ENCODE results near the gene ITGB7.
"Not testable (repeated sequence)": the region's sequence is repeated elsewhere in the genome, so short reads cannot be mapped to it uniquely, and the experiment has no call there.

ITGB7 gene

DNA sequence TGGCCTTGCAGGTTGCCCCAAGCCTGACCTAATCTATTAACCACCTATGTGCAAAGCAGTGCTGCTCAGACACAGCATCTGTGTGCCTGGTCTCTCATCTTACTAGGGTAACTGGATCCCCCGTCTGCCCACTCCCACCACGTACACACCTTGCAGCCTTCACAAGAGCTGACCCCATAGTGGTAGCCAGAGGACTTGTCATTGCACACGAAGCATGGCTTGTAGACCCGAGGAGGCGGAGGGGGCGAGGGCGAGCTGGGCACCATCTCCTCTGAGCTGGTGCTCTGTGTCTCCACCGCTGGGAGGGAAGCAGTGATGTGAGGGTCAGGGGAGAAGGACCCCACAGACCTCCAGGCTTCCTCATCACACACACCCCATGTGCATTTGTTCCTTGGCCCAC, 8.4 kb upstream of the ITGB7 start:
- DNase-seq = no peak

DNA sequence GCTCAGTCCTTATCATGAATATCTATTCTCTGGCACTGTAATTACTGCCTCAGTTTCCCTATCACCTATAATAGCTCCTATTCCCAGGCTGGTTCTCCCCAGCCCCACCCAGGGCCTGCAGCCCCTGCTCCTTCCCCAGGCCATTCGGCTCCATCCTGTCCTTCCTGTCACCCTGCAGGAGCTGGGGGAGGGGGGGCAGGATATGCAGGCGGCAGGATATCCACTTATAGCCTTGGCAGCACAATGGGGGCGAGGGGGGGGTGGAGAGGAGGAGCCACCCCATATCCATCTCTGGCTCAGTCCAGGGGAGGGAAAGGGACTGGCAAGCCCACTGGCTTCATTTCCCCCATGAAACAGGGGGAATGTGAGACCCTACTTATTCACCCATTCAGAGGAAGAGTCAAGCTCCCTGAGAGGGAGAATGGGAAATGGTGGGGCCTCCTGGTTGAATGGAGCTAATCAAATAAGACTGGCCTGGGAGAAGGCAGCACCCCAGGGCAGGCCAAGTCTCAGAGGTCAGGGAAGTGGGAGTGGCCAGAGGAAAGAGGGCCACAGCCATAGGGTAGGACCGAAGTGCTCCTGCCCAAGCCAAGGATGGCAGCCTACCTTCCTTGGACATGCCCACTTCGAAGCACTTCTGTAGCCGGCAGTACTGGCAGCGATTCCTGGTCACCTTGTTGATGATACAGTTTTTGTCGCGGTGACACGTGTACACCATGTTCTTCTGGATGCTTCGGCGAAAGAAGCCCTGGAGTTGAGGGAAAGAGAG, 7.8 kb upstream of the ITGB7 start:
- no peak for DNase-seq

DNA sequence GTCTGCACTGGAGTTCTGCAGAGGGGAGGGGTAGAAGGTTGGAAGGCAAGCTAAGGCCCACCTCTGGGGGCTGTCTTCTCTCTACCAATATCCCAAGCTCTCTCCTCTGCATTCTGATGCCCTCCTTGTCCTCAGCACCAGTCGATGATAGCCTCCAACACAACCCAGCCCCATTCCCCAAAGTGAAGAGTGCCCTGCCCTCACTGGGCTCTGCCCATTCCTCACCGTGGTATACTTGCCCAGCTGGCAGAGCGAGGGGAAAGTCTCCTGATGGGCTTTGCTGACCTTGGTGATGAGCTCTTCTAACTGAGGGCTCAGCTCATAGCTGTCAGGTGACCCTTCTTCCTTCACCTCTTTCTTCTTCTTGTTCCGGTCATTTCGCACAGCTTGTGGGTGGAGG, 7.2 kb upstream of the ITGB7 start:
- DNase-seq = no peak

DNA sequence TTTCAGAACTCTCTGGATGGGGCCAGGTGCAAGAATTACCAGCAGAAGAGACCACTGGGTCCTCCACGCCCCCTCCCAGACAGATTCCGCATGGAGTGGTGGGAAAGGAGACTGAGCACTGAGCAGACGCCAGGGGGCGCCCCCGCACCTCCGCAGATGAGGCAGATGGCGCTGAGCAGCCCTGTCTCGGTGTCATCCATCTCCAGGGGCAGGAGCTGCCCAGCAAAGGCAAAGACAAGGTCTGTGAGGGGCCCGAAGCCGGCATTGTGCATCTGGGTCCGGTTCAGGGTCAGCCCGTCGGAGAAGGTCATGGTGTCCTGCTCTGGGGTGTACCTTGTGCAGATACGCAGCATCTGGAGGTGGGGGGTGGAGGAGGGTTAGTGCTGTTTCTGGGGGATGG, 6.3 kb upstream of the ITGB7 start:
- DNase-seq = peak; percentile 59 to 61

DNA sequence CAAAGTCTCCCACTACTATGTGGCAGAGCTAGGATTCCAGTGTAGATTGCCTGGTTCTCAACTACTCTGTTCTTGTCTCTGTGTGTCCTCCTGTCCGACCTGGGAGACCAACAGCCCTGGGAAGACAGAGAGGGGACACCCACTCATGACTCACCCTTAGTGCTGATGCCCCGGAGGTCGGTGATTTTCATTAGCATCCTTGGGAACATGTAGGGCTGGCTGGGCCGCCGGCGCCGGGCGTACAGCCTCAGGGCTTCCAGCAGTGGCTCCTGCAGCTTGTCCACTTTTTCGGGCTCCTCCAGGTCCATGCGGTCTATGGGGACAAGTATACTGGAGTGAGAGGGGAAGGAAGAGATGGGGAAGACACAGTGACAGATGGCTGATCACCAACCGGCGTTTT, 5.9 kb upstream of the ITGB7 start:
- no peak for DNase-seq

DNA sequence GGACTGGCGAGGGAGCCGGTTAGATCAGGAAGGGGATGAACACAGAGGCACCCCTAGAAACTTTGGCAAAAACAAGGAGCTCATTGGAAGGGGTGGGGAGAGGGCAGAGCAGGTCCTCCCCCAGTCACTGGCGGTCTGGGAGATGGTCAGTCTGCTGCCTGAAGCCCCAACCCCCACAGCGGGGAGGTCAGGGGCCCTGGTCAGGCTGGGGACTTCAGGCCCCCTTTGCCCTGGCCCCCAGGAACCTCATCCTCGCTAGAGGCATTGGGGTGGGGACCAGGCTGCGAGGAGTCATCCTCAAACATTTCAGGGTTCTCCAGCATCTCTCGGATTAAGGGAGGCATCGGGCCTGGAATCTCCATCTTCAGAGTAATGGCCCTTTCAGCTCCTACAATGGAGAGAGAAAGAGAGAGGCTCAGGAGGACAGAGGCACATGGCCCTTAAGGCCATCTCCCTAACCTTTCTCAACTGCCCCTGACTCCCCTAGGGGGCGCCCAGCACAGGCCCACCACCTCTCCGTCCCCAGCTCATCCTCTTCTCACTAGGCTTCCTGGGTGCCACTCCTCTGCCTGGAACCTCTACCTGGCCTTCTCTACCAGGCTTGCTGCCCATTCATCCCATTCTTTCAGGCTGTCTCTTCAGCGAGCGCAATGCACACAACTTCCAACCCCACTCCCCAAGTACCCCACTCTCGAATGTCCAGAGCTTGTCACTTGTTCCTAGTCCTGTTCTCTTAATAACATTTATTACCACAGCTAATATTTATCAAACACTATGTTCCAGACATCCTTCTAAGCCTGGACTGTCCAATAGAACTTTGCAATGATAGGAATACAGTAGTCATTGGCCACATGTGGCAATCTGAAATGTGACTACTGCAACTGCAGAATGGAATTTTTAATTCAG, 4.7 kb upstream of the ITGB7 start:
- DNase-seq = no peak

DNA sequence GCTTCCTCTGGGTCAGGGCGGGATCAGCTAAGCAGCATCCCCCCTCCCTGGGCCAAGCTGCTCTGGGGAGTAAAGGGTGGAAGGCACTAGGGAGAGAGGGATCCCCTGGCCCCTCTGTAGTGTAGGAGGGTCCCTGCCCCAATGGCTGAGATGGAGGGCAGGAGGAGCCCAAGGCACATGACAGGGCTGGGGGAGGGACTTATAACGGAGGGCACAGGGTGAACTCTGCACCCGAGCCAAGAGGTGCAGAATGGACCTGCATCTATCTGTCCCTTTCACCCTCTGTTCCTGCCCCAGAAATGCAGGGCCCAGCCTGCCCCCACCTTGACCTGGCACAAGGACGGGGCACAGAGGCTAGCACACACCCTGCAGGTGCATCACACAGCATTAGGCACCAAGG, 3.8 kb upstream of the ITGB7 start:
- no peak for DNase-seq

DNA sequence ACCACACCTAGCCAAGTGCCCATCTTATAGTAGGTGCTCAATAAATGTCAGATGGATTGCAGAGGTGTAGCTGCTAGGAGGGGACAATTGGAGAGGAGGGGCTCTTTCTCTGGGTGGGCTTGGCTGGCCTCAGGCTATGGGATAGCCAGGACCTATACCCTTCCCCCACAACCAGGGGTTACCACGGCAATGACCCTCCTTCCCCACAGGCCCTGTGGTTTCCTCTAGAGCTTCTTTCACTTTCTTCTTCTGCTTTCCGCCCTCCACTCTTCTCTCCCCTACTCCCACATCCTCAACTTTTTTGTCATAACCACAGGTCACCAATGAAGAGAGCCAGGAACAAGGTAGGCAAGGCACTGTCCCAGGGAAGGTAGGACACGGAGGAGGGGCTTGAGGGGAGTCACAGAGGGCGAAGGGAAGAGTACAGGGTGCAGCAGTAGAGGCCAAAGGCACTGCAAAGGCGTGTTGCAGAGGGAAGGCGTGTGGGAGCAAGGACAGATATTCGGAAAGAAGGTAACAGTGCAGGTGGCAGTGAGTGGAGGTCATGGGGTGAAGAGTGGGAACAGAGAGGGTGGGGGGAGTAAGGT, 1.9 kb upstream of the ITGB7 start:
- DNase-seq = no peak

DNA sequence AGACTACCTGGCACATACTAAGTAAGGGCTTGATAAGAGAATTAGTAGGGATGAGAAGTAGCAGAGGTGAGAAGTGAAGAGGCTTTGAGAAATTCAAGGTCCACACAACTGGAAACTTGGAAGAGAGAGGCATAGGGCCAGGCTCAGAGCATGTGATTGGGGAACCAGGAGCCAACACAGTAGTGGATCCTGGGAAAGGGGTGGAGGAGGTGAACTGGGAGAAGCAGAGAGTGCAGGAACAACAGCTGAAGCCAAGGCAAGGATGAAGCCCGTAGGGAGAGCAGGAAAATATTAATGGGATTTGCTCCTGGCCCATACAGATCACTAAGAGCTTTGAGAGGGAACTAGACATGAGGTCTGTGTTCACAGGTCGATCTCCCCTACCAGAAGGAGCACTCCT, 1.4 kb upstream of the ITGB7 start:
- DNase-seq = no peak

DNA sequence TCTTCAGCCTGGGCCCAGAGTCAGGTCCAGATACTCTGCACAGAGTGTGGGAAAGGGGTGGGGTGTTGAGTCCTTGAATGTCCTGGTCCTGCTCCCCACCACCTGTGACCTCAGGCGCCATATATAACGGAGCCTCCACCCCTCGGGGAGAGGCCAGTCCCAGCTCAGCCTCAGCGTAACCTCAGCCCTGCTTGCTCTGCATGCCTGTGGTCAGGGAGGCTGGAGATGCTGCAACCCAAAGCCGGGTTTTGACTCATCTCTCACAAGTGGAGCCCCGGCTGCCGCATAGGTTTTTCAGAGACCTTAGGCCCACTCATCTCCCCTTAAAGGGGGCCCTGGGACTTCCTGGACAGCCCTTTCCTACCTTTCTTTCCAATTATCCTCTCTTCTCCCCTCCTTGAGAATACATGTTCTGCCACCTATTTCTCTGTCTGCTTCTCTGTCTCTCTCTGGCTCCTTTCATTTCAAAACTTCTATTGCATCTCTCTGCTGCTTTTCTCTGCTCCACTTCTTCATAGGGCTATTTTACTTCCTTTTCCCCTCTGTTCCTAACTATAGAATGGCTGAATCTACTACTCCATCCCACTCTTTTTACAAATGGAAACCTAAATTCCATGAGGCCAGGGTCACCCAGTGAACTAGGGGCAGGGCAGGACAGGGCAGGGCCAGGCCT, 1.2 kb downstream of the ITGB7 start:
- DNase-seq = no peak

DNA sequence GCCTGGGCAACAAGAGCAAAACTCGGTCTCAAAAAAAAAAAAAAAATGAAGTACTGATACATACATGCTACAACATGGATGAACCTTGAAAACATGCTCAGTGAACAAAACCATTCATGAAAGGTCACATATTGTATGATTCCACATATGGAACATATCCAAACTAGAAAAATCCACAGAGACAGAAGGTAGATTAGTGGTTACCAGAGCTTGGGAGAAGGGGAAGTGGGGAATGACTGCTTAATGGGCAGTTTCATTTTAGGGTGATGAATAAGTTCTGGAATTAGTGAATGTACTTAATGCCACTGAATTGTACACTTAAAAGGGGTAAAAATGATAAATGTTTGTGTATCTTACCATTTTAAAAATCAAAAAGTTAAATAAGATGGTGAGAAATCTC, 2.7 kb downstream of the ITGB7 start:
- DNase-seq = no peak

DNA sequence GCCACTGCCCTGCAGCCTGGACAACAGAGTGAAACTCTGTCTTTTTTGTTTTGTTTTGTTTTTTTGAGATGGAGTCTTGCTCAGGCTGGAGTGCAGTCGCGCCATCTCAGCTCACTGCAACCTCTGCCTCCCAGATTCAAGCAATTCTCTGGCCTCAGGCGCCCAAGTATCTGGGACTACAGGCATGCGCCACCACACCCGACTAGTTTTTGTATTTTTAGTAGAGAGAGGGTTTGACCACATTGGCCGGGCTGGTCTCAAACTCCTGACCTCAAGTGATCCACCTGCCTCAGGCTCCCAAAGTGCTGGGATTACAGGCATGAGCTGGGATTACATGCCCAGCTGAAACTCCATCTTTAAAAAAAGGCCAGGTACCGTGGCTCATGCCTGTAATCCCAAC, 4.7 kb downstream of the ITGB7 start:
- not testable (repeated sequence) for DNase-seq

DNA sequence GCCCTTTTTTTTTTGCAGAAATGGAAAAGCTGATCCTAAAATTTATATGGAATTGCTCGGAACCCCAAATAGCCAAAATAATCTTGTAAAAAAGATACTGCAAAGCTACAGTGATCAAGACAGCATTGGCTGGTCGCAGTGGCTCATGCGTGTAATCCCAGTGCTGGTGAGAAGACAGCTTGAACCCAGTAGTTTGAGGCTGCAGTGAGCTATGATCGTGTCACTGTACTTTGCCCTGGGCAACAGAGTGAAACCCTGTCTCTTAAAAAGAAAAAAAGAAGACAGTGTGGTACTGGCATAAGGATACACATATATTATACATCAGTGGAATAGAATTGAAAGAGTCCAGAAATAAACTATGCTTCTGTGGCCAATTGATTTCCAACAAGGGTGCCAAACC, 5.4 kb downstream of the ITGB7 start:
- DNase-seq = no peak

DNA sequence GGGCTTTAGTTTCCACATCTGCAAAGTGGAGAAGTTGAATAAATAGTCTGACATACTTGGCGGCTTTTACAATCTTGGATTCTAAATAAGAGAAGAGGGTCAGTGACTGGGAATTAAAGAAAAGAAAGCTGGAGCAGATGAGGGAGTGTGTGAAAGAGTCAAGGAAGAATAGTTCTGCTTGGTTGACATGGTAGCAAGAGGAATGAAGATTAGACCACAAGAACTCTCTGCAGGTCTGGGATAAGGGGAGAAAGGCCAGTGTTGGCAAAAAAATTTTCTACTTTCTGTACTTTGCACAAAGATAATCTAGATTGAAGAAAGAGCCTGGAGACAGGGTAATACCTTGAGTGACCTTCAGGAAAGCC, 5.9 kb downstream of the ITGB7 start:
- DNase-seq = no peak

DNA sequence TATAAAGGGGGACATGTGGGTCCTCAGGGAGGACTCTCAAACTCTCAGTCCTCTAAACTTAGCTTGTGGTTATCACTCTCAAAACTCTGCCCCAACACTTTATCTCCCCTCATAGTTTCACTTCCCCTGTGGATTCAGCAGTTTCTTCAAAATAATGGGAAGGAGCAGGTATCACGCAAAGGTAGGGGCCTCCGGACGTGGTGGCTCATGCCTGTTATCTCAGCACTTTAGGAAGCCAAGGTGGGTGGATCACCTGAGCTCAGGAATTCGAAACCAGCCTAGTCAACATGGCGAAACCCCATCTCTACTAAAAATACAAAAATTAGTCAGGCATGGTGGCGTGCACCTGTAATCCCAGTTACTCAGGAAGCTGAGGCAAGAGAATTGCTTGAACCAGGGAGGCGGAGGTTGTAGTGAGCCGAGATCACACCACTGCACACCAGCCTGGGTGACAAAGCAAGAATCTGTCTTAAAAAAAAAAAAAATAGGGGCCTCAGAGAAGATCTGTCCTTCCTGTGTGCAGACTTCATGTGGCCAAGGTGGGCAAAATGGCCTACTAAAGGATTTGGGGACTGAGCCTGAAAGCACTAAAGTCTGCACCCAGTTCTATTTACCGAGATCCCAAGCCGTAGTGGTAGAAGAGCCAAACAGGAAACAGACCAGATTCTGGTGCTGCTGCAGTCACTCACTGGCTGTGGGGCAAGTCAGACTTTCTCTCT, 6.4 kb downstream of the ITGB7 start:
- no peak for DNase-seq

DNA sequence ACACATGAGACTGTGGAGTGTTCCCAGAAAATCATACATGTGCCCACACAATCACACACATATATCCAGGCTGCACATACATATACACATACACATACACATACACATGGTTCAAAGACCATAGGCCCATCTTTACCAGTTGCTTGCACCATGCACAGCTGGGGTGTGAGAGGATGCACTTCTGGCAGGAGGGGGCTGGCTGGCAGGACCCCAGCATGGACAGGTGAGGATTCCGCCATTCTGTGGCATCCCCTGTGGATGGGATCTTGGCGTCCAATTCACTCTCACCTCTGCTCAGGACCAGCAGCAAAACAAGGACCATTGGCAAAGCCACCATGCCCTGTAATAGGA, 7.0 kb downstream of the ITGB7 start:
- no peak for DNase-seq

DNA sequence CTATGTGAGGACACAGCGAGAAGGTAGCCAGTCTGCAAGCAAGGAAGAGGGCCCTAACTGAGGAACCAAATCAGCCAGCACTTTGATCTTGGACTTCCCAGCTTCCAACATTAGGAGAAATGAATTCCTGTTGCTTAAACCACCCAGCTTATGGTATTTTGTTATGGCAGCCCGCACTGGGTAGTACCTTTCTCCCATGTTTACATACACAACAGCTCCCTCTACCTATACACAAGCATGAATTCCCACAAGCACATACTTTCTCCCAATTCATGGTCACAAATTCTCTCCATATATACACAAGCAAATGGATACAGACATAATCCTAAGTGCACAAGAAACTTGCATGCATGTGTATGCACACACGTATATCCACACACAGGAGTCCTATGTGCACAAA, 7.4 kb downstream of the ITGB7 start:
- no peak for DNase-seq

DNA sequence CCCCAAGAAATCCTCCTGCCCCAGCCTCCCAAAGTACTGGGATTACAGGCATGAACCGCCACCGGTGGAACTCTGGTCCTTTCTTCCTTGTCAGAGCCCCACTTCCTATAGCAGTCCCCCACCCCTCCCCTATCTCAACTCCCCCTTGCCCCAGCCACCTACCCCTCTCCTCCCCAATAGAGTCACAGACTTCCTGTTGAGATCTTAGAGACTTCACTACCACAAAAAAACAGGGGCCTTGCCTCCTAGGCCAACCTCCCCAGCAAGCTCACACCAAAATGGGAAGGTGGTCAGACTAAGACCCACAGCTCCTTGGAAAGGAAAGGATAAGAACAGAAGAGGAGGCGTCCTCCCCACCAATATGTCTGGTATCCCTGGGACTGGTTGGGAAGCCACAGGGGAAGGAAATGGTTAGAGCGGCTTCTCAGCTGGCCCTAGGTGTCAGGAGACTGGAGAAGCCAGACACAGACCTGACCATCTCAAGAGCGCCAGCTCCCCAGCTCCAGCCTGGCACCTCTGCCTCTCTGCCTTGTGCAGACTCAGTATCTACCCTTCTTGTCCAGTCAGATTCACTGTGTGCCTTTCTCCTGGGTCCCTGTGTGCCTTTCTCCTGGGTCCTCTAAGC, 8.5 kb downstream of the ITGB7 start:
- no peak for DNase-seq

DNA sequence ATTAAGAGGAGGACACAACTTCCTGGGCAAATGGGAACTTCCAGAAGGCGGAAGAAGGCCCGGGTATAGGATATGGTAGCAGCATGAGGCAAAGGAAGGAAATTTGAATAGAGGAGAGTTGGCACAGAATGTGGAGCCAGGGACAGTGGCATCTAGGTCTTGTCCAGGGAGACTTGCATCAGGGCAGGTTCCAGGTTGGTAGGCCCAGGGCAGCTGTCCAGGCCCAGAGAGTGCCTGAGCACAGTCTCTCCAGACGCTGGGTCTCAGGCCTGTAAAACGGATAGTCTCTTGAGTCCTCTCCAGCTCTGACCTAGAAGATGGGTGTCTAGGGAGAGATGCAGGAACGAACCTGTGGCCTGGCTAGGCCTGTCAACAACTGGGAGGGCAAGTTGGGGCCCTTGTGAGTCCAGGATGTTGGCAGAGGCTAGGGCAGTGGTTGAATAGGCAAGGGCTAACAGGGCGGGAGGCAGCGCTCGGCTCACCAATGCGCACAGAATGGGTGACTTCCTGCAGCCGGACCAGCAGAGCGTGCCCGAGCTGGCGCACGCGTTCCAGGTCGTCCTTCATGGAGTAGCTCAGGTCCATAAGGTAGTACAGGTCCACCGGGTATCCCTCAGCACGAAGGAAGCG, 9.9 kb downstream of the ITGB7 start:
- no peak for DNase-seq

DNA sequence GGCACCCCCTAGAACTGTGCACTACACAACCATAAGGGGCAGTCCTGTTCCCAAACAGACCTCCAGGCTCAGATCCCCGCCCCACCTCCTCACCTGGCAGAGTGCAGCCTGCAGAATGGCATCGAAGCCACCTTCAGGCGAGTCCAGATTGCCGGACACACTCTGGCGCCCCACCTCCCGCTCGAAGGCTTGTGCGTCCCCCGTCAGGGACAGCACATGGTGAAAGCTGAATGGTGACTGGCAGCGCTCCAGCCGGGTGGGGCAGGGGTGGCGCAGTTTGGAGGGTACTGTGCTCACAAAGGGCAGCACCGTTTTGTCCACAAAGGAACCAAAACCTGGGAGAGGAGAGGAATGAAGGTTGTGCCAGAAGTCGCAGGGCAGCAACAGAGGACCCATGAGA, 10.6 kb downstream of the ITGB7 start:
- no peak for DNase-seq

DNA sequence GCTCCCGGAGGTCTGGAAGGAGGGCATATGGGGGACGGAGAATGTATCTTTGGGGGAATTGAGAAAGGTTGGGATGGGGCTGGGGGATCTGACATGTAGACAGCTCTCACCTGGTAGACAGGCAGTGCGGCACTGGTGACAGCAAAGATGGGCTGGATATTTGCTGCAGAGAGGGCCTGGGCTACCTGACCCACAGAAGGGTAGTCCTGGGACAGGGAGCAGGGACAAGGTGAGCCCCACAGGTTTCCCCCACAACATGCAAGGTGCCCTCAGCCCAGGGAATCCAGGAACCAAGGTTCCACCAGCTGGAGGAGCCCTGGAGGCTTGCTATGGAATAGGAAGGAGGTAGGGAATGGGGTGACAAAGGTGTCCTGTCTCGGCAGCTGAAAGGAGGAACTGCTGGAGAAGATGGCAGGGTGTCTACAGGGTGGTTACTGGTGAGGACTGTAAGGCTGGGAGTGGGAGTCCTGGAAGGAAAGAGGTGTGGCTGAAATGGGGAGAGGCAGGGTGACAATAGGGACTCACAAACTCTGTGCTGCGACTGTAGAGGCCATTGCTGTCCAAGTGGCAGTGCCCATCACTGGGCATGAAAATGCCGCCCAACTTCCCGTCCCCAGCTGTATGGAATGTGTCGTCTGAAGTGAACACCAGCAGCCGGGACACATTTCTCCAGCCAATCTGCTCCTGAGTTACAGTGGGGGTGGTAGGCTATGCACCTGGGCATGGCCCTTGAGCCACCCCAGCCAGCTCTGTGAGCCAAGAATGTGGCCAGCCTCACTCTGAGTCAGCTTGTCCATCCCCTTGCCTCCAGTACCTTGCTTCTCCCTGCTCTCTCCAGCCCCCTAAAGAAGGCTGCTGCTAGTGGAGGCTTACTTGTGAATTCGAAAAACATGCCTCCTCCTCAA, 11.3 kb downstream of the ITGB7 start:
- no peak for DNase-seq

Measured in NCI-H187 (cell line).